GM12878 (cell line): ENCODE measurements around the gene UHRF1. TPM values are rescaled to one million over a fixed set of nuclear protein-coding genes. Genes with fewer than 3 reads are reported as not detected.

Experiments used
- CBX5 ChIP-seq: sonication (generic); IDR thresholded peaks from 2 replicates; pipeline ENCODE4 v1.6.1; 2016; ENCODE audit warnings: low read depth, moderate library complexity, mild to moderate bottlenecking, inconsistent platforms
- DPF2 ChIP-seq: fragments of 450-650 bp; IDR thresholded peaks from 2 replicates; pipeline ENCODE4 v1.6.1; 2017; ENCODE audit warnings: mild to moderate bottlenecking
- IKZF1 ChIP-seq: fragments of 450-650 bp; conservative IDR thresholded peaks from 2 replicates; pipeline ENCODE4 v1.6.1; 2017; ENCODE audit warnings: antibody characterized with exemption, mild to moderate bottlenecking
- IRF4 ChIP-seq: IDR thresholded peaks from 2 replicates; pipeline ENCODE4 v1.6.1; 2011; ENCODE audit warnings: low read depth, low read length
- MEF2A ChIP-seq: IDR thresholded peaks from 2 replicates; pipeline ENCODE4 v1.6.1; 2011; ENCODE audit warnings: low read depth, mild to moderate bottlenecking, low read length, moderate library complexity; ENCODE audit not compliant: insufficient read depth
- MEF2B ChIP-seq: fragments of 450-650 bp; IDR thresholded peaks from 2 replicates; pipeline ENCODE4 v1.6.1; 2018; ENCODE audit warnings: mild to moderate bottlenecking, moderate library complexity; ENCODE audit not compliant: partially characterized antibody, poor library complexity, severe bottlenecking
- MYB ChIP-seq: fragments of 150-350 bp; IDR thresholded peaks from 2 replicates; pipeline ENCODE4 v1.6.1; 2014; ENCODE audit warnings: mild to moderate bottlenecking, low read depth, low read length, borderline replicate concordance
- NBN ChIP-seq: fragments of 450-650 bp; IDR thresholded peaks from 2 replicates; pipeline ENCODE4 v1.6.1; 2016
- NFYB ChIP-seq: IDR thresholded peaks from 2 replicates; pipeline ENCODE4 v1.6.1; 2011; ENCODE audit warnings: low read depth, mild to moderate bottlenecking, low read length, improper control_type of control experiment, moderate library complexity; ENCODE audit not compliant: insufficient read depth
- POLR2A ChIP-seq: IDR thresholded peaks from 2 replicates; pipeline ENCODE4 v1.6.1; 2011; ENCODE audit warnings: low read depth, mild to moderate bottlenecking, low read length
- RAD21 ChIP-seq: IDR thresholded peaks from 2 replicates; pipeline ENCODE4 v1.6.1; 2011; ENCODE audit warnings: mild to moderate bottlenecking, low read depth, low read length, moderate library complexity; ENCODE audit not compliant: insufficient read depth
- RB1 ChIP-seq: fragments of 450-650 bp; formaldehyde crosslinking; IDR thresholded peaks from 2 replicates; pipeline ENCODE4 v1.6.1; 2017; ENCODE audit warnings: mild to moderate bottlenecking, borderline replicate concordance
- RBBP5 ChIP-seq: fragments of 200-600 bp; sonication (generic); conservative IDR thresholded peaks from 2 replicates; pipeline ENCODE4 v1.6.1; 2016
- RFX5 ChIP-seq: IDR thresholded peaks from 2 replicates; pipeline ENCODE4 v1.6.1; 2011; ENCODE audit warnings: low read depth, low read length, improper control_type of control experiment
- SMC3 ChIP-seq: IDR thresholded peaks from 2 replicates; pipeline ENCODE4 v1.6.1; 2011; ENCODE audit warnings: low read length, improper control_type of control experiment, borderline replicate concordance
- SREBF1 ChIP-seq: IDR thresholded peaks from 2 replicates; pipeline ENCODE4 v1.6.1; 2012; ENCODE audit warnings: mild to moderate bottlenecking, low read length
- YY1 ChIP-seq: IDR thresholded peaks from 2 replicates; pipeline ENCODE4 v1.6.1; 2011; ENCODE audit warnings: low read depth, mild to moderate bottlenecking, low read length
- ZSCAN29 ChIP-seq: fragments of 450-650 bp; IDR thresholded peaks from 2 replicates; pipeline ENCODE4 v1.6.1; 2017; ENCODE audit warnings: mild to moderate bottlenecking, moderate library complexity
- polyA plus RNA-seq, 11 experiments: library from polyadenylated mRNA; depleted of rRNA in 4 of 11; unstranded in 6 of 11; stranded (reverse) in 5 of 11; fragments of >200 nt; fragmentation: Nextera tagmentation in 4 of 11; fragmentation: Illumina TruSeq in 1 of 11; extraction: Ambion mirVana in 4 of 11; extraction: Trizol in 1 of 11; gene quantifications; 1 replicate in 1 of 11; 2 replicates in 10 of 11; pipeline versions ENCODE4 v1.2.1 to v1.2.3, GENCODE V29; 2011 to 2016; ENCODE audit warnings: inconsistent platforms in 2 of 11, missing spikeins in 2 of 11, low read depth in 1 of 11
- total RNA-seq, 4 experiments: library from RNA; depleted of rRNA in 3 of 4; stranded (reverse); fragments of >200 nt in 3 of 4; fragmentation: Illumina TruSeq in 1 of 4; extraction: Trizol in 1 of 4; gene quantifications; 2 replicates each; pipeline versions ENCODE4 v1.2.1 to v1.2.3, GENCODE V29; 2013 to 2021
- TF ChIP-seq, protein P1 (sequence below): fragments of 450-650 bp; IDR thresholded peaks from 2 replicates; pipeline ENCODE4 v1.6.1; 2016; ENCODE audit warnings: mild to moderate bottlenecking
- TF ChIP-seq, protein P2 (sequence below), 3 experiments: IDR thresholded peaks in 2 of 3; conservative IDR thresholded peaks in 1 of 3; 2 replicates each; pipeline ENCODE4 v1.5.1; 2011; ENCODE audit warnings: low read depth in 3 of 3, low read length in 3 of 3, mild to moderate bottlenecking in 3 of 3, control low read depth in 2 of 3, moderate library complexity in 2 of 3, inconsistent platforms in 1 of 3, mixed read lengths in 1 of 3; ENCODE audit not compliant: control insufficient read depth in 2 of 3, insufficient read depth in 1 of 3; ENCODE audit errors: extremely low read depth in 1 of 3
- TF ChIP-seq, protein P3 (sequence below): fragments of 450-650 bp; IDR thresholded peaks from 2 replicates; pipeline ENCODE4 v1.6.1; 2017; ENCODE audit warnings: mild to moderate bottlenecking, low read depth, inconsistent platforms; ENCODE audit not compliant: poor library complexity, severe bottlenecking

UHRF1 gene
- total and polyA plus RNA-seq, 10 of the 15 experiments (the other 5 are each of a cell fraction or from before 2014, with no cell fraction given): 13.0 to 109 (median 37.7) TPM

DNA sequence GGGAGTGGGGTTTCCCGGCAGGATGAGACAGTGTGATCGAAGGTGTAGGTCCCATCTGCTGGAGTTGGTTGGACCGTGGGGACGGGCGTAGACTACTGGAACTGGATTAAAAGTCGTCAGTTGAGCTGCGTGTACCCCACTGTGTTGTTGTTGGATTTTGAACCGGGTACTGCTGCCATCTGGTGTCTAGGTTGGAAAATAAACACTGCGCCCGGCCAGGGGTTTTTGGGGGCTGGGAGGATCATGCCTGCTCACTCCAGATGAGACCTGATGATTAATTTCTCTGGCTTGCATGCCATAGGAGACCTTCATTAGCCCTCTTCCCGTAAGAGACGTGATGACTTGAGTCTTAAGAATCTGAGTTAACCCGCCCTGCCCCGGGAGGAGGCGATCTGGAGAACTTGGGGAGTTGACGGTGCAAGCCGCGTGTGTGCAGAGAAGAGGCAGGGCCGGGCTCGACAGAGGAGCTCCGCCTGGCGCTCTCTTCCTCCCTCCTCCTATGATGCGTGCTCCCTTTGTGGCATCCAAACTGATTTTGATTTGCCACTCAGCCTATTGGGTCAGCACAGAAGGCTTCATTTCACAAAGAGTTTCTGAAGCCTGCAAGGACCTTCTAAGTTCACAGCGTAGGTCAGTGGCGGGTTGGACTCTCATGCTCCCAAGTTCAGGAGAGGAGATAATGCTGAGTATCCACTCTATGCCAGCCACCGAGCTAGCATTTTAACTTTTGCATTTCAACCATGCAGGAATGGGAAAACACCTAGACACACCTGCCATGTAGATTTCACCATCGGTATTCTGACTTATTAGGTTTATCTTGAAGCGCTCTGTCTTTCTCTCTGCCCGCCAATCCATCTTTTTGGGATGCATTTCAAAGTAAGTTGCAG, 2.7 kb downstream of the UHRF1 start (continued):
- TF ChIP-seq SREBF1 (no peak), YY1 (peak; percentile 3; the same call in 1 of the 2 replicates), MEF2B (no peak), NBN (peak; percentile 57; the same call in 1 of the 2 replicates), DPF2 (no peak; the same call in 1 of the 2 replicates), MEF2A (no peak), IKZF1 (no peak), POLR2A (no peak), SMC3 (peak; percentile 75; the same call in 1 of the 2 replicates), ZSCAN29 (peak; percentile 86; the same call in 1 of the 2 replicates), NFYB (no peak), RBBP5 (no peak), IRF4 (0 out of 2 replicates have a peak, but pooled peaks have one; percentile 8), RAD21 (peak; percentile 67), CBX5 (no peak), RFX5 (no peak), MYB (no peak), RB1 (peak; percentile 31; the same call in 1 of the 2 replicates)
- TF ChIP-seq, protein P1, sequence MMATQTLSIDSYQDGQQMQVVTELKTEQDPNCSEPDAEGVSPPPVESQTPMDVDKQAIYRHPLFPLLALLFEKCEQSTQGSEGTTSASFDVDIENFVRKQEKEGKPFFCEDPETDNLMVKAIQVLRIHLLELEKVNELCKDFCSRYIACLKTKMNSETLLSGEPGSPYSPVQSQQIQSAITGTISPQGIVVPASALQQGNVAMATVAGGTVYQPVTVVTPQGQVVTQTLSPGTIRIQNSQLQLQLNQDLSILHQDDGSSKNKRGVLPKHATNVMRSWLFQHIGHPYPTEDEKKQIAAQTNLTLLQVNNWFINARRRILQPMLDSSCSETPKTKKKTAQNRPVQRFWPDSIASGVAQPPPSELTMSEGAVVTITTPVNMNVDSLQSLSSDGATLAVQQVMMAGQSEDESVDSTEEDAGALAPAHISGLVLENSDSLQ: peak; percentile 12; the same call in 1 of the 2 replicates
- TF ChIP-seq, protein P2, sequence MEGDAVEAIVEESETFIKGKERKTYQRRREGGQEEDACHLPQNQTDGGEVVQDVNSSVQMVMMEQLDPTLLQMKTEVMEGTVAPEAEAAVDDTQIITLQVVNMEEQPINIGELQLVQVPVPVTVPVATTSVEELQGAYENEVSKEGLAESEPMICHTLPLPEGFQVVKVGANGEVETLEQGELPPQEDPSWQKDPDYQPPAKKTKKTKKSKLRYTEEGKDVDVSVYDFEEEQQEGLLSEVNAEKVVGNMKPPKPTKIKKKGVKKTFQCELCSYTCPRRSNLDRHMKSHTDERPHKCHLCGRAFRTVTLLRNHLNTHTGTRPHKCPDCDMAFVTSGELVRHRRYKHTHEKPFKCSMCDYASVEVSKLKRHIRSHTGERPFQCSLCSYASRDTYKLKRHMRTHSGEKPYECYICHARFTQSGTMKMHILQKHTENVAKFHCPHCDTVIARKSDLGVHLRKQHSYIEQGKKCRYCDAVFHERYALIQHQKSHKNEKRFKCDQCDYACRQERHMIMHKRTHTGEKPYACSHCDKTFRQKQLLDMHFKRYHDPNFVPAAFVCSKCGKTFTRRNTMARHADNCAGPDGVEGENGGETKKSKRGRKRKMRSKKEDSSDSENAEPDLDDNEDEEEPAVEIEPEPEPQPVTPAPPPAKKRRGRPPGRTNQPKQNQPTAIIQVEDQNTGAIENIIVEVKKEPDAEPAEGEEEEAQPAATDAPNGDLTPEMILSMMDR (IDR thresholded peaks at IDR 0.05 in 2 of 3, conservative IDR thresholded peaks at IDR 0.05 in 1 of 3; ENCODE audit: control insufficient read depth in 2 of 3, extremely low read depth in 1 of 3, insufficient read depth in 1 of 3, low read depth in 3 of 3, low read length in 3 of 3): peak; percentile 56 to 73 (median 61); a peak in 5 of 6 replicates
- TF ChIP-seq, protein P3, sequence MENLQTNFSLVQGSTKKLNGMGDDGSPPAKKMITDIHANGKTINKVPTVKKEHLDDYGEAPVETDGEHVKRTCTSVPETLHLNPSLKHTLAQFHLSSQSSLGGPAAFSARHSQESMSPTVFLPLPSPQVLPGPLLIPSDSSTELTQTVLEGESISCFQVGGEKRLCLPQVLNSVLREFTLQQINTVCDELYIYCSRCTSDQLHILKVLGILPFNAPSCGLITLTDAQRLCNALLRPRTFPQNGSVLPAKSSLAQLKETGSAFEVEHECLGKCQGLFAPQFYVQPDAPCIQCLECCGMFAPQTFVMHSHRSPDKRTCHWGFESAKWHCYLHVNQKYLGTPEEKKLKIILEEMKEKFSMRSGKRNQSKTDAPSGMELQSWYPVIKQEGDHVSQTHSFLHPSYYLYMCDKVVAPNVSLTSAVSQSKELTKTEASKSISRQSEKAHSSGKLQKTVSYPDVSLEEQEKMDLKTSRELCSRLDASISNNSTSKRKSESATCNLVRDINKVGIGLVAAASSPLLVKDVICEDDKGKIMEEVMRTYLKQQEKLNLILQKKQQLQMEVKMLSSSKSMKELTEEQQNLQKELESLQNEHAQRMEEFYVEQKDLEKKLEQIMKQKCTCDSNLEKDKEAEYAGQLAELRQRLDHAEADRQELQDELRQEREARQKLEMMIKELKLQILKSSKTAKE: no peak
